Measurements from ENCODE around the gene LRP1B. TPM values are rescaled to one million over a fixed set of nuclear protein-coding genes. Genes with fewer than 3 reads are reported as not detected.

Gene LRP1B
- polyA plus RNA-seq, 2 of the 4 experiments (the other 2 are of a cell fraction), result 0.03 TPM; not detected in 1

- H3K9me3 ChIP-seq, result no peaks in the 10 kb centered on the region
- WGBS (ENCODE audit: missing lambda C conversion rate), result 53% methylated on average over 7 of the region's 7 CpGs
- no peak for DNase-seq (ENCODE audit: low read depth in 1 of 2, low spot score in 1 of 2)
- no peak for FAIRE-seq
- no peak overlapping the region for H3K27ac ChIP-seq
- ChIA-PET POLR2A (no interaction called here), CTCF (no interaction called here)
- TF ChIP-seq TP53 (CRISPR knock-in tag; IDR thresholded peaks at IDR 0.05), result no peak
- no peak overlapping the region for H3K4me2 ChIP-seq
- ATAC-seq, result no peak
- H3K4me3 ChIP-seq, result no peak overlapping the region
- no peaks in the 10 kb centered on the region for H3K4me1 ChIP-seq
Observed at GRCh38 chr2:140269000-140269399, 1861.8 kb downstream of the LRP1B start.

- ATAC-seq (no peak), DNase-seq (ENCODE audit: low read depth in 1 of 2, low spot score in 1 of 2) (no peak), FAIRE-seq (no peak)
- CTCF ChIA-PET, result interaction anchor here (0.6 kb wide), 1 partner anchor 144 kb away, joined by 3 read pairs; no protein-coding TSS in a partner anchor
- Histone ChIP-seq H3K9me3 (no peaks in the 10 kb centered on the region), H3K27ac (no peak overlapping the region), H3K4me2 (no peak overlapping the region), H3K4me3 (no peak overlapping the region), H3K4me1 (no peaks in the 10 kb centered on the region)
- TF ChIP-seq MAFK (IDR thresholded peaks at IDR 0.05; ENCODE audit: partially characterized antibody), result no peak
- TF ChIP-seq PBX3 (IDR thresholded peaks at IDR 0.05), result no peak
- no peak for TF ChIP-seq RNF2 (IDR thresholded peaks at IDR 0.05; ENCODE audit: borderline replicate concordance, low read depth)
- TF ChIP-seq MAZ (IDR thresholded peaks at IDR 0.05; ENCODE audit: borderline replicate concordance, low read depth, low read length), result no peak
- POLR2A ChIA-PET, result no interaction called here
- 48% methylated on average over 6 of the region's 6 CpGs for WGBS (ENCODE audit: missing lambda C conversion rate)
Observed at GRCh38 chr2:140262908-140263307, 1867.9 kb downstream of the LRP1B start.

GRCh38 chr2:140257692-140258300, 1873.0 kb downstream of the LRP1B start:
- 30% methylated on average over 2 of the region's 2 CpGs for WGBS (ENCODE audit: missing lambda C conversion rate)
- Histone ChIP-seq H3K9me3 (no peaks in the 10 kb centered on the region), H3K4me3 (no peak overlapping the region), H3K4me2 (no peak overlapping the region), H3K4me1 (no peaks in the 10 kb centered on the region), H3K27ac (no peak overlapping the region)
- no peak for TF ChIP-seq HOXB5 (CRISPR knock-in tag; IDR thresholded peaks at IDR 0.05)
- no peak for TF ChIP-seq HEYL (CRISPR knock-in tag; IDR thresholded peaks at IDR 0.05)
- no peak for TF ChIP-seq KDM1A (IDR thresholded peaks at IDR 0.05; ENCODE audit: low read depth)
- no peak for TF ChIP-seq SMC3 (IDR thresholded peaks at IDR 0.05)
- DNase-seq (ENCODE audit: low read depth in 1 of 2, low spot score in 1 of 2), result no peak
- ChIA-PET CTCF (no interaction called here), POLR2A (no interaction called here)
- FAIRE-seq, result no peak
- ATAC-seq, result no peak

- ATAC-seq (no peak), FAIRE-seq (no peak), DNase-seq (ENCODE audit: low read depth in 1 of 2, low spot score in 1 of 2) (no peak)
- H3K27ac ChIP-seq, result no peak overlapping the region
- no peak overlapping the region for H3K4me3 ChIP-seq
- no peaks in the 10 kb centered on the region for H3K4me1 ChIP-seq
- no peak for TF ChIP-seq RFX5 (IDR thresholded peaks at IDR 0.05)
- TF ChIP-seq EHMT2 (IDR thresholded peaks at IDR 0.05; ENCODE audit: low read depth), result no peak
- no peak for TF ChIP-seq RARB (CRISPR knock-in tag; IDR thresholded peaks at IDR 0.05)
- TF ChIP-seq HOXB5 (CRISPR knock-in tag; IDR thresholded peaks at IDR 0.05), result no peak
- TF ChIP-seq PBX3 (IDR thresholded peaks at IDR 0.05), result no peak
- TF ChIP-seq CTCF (IDR thresholded peaks at IDR 0.05), result no peak
- TF ChIP-seq CHD4 (IDR thresholded peaks at IDR 0.05; ENCODE audit: borderline replicate concordance), result no peak
- no peak for TF ChIP-seq FOSL2 (IDR thresholded peaks at IDR 0.05)
- no peak for TF ChIP-seq FOSL2 (CRISPR knock-in tag; IDR thresholded peaks at IDR 0.05)
- TF ChIP-seq JUNB (IDR thresholded peaks at IDR 0.05), result no peak
- no peak for TF ChIP-seq NPAS2 (CRISPR knock-in tag; IDR thresholded peaks at IDR 0.05; ENCODE audit: borderline replicate concordance)
- H3K9me3 ChIP-seq, result no peaks in the 10 kb centered on the region
- ChIA-PET CTCF (no interaction called here), POLR2A (no interaction called here)
- WGBS (ENCODE audit: missing lambda C conversion rate), result 19% methylated on average over 3 of the region's 3 CpGs
- H3K4me2 ChIP-seq, result no peak overlapping the region
Observed at GRCh38 chr2:140256080-140256479, 1874.7 kb downstream of the LRP1B start.

All from A549 (cell line).